Stimulated activated CD4-positive, alpha-beta T cell treated with anti-CD3 and anti-CD28 coated beads, Interleukin-15, amount 100 ng/mL, for 48 hours (primary cell): ENCODE results near the gene FAM107B.
"Not testable (repeated sequence)": the region's sequence is repeated elsewhere in the genome, so short reads cannot be mapped to it uniquely, and the experiment has no call there.

Experiments
- DNase-seq, 2 donors: peaks; one replicate each; pipeline ENCODE4 v3.0.0-alpha.2; 2020; ENCODE audit warnings: low read depth in 2 of 2

FAM107B gene

DNA sequence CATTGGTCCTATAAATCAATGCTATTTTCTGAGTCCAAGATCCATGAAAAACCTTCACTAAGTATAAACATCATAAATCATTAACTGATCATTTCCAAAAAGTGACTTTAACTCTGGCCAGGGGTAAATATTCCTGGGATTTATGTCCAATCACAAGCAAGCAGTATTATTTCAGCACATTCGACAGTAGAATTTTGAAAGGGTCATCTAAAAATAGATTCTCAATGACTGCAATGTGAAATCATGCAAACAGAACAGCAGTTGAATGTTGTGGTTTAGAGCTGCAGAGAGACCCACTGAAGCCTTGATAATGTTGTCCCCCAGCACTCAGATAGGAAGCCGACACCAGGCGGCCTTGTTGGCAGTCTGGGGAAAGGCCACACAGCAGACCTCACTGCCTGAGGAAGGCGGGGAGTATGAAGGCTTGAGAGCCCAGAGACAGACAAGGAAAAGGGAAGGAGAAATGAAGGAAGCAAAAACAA is 38.1 kb downstream of the FAM107B start:
- no peak for DNase-seq

DNA sequence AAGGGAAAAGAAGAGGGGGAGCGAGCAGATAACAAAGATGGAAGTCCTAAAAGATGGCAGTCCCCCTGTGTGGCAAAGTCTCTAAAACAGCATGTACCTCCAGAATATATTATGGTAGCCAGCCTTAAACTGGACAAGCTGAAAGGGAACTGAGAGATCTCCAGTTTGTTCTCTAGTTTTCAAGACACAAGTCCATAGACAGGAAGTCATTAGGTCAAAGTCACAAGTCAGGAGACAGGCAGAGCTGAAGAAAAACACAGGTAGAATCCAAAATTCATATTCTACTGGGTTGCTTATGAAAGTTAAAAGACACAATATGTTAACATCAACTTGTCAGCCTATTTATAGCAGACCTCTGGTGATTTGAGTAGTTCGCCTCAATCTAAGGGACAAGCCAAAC is 38.7 kb downstream of the FAM107B start:
- DNase-seq: no peak

DNA sequence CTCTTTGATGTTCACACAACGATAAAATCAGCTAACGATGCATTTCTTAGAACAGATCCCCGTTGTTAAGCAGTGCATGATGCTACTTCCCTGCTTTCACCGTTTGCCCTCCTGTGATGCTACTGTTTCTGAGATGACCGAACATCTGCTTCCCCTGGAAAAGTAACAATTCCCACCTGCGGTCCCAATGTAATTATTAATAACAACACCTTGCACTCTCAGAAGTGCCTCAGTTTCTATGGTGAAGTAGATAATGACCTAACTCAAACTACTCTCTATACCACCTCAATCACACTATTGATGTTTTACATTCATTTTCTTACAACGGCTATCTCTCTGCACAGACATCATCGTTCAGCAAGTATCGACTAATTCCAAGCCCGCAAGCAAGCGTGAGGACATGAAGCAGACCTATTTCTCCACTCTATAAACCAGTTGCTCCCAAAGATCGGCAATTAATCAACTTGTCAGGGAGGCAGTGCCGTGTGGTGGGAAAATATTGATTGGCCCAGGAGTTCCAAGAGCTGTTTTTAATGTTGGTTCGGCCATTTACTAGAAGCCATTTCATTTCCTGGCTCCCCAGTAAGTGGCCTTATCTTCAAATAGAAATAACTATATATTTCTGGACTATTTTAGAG is 42.7 kb downstream of the FAM107B start:
- no peak for DNase-seq

DNA sequence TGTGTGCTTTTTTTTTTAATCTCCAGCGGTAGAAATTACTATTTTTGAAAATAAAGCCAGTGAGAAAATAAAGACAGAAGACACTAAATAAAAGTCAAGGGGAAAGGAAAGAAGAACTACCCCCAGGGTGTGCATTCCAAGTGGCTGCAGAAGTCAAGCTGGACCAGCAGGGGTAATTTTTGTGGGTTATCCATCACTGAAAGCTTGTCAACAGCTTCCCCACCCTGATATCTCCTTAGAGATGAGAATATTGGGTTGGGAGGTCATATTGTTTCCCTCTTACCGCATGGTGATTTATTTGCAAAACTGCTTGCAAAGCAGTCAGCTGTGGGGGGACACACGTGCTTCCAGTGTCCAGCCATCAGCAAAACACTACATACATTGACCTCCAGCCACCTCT is 46.4 kb downstream of the FAM107B start:
- DNase-seq: no peak

DNA sequence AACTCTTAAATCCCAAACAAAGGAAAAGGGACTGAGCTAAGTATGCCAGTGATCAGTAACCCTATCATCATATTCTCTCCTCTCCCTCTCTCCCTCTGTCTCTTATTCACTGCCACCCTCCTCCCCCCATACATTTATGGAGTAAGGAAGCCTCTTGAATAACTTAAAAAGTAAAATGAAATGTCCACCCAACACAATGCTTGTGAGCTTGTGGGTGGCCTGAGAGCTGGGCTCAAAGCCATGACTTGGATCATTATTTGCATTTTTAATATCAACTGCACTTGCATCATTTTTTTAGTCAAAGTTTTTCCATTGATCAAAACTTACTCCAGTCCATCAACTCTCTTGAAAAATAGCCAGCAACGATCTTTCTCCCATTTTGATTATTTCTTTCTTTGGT is 46.8 kb downstream of the FAM107B start:
- DNase-seq: no peak

DNA sequence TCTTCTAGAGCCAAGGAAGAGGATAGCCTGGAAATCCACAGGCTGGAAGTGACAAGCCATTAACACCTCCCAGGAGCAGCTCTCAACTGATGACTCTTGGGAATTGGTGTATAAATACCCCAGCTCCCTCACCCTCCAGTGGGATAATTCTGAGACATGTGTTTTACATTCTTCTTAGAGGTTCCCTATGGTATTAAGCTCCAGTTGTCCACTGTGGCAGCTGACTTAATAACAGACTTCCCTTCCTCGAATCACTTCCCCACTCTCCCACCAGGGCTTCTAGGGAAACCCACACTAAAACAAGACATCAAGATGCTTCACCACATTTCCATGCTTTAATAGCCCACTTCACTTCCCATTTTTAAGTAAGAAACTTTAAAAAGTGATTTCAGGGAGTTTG is 47.2 kb downstream of the FAM107B start:
- no peak for DNase-seq

DNA sequence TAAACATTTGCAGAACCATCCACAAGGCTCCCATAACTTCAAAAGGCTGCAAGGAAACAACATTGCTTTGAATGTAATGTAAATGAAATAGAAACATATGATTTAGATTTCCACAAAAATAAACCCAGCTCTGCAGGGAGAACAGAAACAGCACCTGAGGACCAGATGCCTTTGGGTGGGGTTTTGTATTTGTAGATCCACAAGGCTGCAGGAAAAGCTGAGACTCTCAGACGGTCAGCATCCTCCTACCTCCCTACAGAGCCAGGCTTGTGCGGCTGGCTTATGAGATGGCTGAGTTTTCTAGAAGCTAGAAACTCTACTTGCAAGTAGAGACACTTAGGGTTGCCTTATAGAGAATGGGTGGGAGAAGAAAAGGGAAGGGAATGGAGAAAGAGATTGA is 49.8 kb downstream of the FAM107B start:
- DNase-seq: no peak

DNA sequence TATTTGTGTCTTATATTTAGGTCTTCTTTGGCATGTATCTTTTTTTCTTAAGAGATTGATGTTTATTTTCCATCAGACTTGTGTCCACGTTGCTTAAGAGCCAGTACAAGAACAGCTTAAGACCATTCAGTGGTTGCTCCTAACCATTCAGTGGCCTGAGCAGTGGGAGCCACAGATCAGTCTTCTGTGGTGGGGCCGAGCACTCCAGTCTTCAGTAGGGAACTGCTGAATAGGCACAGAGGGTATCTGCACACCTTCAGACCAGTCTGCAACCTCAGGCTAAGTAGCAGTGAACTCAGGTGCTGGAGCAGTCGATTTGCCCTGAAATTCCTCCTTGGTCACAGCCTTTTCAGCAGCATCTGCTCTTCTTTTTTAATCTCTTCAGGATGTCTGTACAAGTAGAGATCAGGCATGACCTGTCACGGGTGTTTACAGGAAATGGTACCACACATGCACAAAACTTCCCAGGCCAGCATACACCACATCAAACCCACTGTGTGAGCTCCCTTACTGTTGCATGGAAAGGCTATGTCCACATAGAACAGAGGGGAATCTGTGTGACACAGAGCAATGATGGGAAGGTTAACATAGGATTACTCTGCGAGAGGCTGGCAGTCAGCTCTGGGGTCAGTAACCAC is 51.5 kb downstream of the FAM107B start:
- no peak for DNase-seq

DNA sequence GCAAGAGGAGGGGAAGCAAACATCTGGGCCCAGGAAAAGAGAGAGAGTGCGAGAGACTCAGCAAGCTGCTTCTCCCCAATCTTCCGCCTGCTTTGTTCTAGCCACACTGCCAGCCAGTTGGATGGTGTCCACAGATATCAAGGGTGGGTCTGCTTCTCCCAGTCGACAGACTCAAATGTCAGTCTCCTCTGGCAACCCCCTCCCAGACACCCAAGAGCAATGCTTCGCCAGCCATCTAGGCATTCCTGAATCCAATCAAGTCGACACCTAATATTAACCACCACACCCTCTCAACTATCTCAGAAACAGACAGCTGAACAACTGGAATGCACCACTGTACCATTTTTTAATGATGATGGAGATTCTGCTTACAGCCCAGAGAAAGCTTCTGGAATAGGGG is 57.1 kb downstream of the FAM107B start:
- no peak for DNase-seq

DNA sequence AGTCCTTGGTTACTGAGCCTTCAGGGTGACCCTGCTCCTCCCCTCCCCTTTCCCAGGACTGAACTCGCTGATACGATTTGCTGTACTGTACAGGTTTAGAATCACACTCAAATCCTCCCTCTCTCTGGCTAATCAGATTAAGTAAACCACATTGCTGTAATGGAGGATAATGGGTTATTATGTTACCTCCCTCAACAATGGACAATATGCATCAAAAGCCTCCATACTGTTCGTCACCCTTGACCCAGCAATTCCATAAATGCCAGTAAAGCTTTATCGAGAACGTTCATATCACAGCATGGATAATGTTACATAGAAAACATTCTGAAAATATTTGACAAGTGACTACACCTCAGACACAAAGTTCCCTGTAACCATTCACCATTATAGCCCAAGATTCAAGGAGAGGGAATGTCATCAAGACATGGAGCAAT is 61.7 kb downstream of the FAM107B start:
- DNase-seq: no peak

DNA sequence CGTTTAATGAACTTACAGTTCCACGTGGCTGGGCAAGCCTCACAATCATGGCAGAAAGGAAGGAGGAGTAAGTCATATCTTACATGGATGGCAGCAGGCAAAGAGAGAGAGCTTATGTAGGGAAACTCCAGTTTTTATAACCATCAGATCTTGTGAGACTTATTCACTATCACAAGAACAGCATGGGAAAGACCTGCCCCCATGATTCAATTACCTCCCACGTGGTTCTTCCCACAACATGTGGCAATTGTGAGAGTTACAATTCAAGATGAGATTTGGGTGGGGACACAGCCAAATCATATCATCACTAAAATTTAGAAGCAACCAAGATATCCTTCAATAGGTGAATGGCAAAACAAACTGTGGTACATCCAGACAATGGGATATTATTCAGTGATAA is 65.4 kb downstream of the FAM107B start:
- DNase-seq: not testable (repeated sequence)

DNA sequence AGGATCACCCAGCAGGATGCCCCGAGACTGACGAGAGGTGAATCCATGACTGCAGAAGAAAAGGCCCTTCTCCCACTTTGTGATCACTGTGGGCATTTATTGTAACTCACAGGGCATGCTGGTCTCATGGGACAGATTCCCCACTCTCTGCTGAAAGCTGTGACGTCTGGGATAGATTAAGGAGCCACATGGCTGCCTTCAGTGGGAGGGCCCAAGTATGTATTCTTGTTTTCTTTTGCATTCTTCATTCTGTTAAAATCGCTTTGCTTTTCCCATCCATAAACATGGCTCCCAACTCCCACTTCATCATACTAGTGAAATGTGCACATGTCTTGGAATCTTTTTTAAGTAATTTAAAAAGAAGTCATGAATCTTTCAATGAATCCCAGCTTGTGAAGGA is 67.2 kb downstream of the FAM107B start:
- no peak for DNase-seq

DNA sequence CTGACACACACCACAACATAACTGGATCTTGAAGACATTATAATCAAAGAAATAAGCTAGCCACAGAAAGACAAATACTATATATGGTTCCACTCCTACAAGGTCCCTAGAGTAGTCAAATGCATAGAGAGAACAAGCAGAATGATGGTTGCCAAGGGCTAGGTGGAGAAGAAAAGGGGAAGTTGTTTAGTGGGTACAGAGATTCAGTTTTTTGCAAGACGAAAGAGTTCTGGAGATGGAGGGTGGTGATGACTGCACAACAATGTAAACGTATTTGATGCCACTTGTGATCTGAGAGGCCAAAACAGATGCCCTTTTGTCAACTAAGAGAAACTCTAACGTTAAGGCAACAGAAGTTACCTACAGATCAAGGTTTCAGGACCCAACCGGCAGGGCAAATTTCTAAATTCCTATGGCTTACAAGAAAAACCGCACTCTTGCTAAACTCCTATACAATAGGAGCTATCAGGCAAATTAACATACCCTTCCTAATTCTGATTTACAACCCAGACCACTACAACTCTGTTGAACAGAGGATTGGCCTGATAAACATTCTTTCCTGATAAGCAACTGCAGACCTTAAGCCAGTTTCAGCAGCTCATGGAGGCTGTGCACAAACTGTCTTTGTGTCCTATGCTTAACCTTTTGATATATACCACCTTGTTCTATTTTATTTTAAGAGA is 69.0 kb downstream of the FAM107B start:
- DNase-seq: no peak

DNA sequence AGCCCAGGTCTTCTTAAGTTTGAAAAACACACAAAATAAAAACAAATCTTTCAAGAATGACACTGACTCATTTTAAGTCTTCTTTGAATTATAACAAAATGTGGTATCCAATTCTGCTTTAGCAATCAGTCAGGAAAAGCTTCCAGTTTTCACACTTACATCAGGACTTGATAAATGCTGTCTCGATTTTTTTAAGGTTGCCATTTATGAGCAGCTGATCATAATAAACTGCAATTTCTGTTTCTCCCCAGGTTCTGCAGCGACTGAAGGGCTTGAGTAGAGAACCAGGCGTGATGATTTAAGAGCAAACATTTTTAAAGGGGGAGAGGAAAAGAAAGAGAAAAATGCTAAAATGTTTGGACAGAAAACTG is 71.1 kb downstream of the FAM107B start:
- DNase-seq: no peak

DNA sequence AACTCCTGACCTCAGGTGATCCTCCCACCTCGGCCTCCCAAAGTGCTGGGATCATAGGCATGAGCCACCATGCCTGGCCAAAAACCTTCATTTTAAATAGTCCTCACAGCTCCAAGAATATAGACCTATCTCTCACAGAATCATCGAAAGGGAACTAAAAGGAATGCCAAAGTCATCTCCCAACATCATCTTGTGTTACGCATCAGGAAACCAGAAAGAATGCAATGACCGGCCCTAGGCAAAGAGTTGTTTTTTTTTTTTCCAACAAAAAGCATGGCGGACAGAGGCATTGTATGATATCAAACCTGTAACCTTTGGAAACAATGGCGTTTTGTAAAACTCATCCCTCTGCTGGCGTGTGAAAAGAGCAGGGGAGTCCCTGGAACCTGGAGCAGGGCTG is 73.2 kb downstream of the FAM107B start:
- DNase-seq: no peak

DNA sequence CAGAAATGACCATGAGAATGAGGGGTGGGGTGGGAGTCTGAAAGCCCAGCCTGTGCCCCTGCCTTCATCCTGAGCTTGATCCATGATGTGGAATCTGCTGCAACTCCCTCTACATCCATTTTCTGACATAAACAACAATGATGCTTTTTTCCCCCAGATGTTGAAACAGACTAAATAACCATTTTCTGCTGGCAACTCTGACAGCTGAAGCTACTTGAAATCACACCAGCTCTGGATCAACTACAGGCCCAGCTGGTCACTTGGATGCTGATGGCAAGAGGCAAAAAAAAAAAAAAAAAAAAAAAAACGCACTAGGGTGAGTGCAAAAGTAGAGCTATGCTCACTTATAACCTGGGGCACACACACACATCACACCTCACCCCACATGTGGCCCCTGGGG is 74.2 kb downstream of the FAM107B start:
- DNase-seq: no peak

DNA sequence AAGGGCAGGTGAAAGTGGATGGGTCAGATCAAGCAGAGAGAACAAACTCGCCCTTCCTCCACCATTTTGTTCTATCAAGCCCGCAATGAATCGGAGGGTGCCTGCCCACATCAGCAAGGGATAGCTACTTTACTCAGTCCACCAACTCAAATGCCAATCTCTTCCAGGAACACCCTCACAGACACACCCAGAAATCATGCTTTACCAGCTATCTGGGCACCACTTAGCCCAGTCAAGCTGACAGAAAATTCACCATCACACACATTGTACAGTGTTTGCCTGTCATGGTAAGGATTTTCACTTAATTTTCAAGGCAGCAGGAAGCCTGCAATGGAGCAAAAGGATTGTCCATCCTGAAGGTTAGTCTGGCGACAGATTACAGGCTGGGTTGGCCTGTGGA is 75.2 kb downstream of the FAM107B start:
- DNase-seq: no peak

DNA sequence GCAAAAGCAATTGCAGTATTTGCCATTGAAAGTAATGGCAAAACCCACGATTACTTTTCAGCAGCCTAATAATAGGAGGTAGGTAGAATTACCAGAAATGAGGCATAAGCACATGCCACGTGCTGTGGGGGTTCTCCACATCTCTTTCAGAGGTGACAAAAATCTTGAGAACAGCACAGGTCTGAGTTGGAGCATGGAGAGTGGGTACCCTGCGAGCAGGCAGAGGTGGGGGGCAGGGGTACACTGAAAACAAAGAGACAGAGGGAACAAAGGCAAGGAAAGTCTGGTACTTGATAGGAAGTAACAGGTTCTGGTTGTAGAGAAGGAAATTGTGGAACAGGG is 75.9 kb downstream of the FAM107B start:
- no peak for DNase-seq

DNA sequence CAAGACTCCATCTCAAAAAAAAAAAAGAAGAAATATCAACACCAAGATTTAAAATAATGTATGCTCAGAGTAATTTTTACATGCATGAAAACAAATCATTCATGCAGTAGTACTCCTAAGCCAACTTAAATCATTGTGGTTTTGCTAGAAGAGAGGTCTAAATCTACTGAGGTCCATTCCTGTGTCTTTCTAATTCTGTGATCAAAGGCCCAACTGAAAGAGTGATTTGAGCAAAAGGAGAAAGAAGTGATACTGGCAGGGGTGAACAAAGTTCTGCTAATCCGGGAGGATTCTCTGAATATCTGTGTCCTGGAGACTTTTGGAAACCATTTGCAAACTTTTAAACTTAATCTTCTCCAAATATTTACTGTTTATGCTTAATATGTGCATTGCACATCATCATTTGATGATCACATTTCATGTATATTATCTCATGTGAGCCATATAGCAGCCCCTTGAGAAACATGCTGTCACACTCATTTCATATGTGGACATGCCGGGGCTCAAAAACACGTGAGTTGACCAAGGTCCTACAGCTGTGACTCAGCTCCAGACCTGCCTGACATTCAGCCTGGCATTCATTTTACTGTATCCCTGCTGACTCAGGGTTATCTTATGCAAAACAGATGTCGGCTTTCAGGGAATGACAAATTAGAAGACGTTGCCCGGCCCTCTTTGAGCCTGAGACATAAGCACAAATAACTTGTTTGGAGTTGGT is 76.4 kb downstream of the FAM107B start:
- no peak for DNase-seq

DNA sequence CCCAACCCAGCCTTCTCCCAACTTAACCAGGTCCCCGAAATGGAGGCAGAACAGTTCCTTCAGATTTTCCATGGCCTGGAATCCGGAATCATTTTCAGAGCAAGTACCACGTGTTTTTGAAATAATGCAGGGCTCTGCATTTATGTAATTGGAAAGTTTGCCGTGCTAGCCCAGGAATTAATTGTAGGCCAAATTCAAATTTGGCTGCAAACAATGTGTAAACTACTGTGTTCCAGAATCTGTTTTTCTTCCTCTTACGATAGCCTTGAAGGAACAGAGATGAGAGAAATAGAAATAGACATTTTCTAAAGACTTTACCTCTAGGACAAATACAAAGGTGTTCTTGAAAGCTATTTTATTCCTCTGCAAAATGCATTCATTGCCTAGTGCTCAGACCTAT is 77.4 kb downstream of the FAM107B start:
- DNase-seq: no peak

DNA sequence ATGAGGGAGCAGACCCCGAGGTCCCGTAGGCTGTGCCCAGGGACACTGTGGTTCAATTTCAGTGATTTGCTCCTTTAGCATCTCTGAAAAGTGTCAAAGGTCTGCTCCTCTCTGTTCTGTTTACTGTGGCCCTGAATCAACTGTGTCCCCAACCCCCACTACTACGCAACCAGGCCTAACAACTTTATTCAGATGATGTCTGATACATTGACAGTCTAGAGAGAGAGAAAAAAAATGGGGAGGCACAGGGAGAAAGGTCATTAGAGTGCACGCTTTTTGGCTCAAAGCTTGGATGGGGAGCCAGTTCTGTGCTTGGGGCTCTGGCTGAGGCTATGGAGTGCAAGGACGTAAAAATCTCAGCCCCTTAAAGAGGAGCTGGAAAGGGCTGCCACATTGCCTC is 77.9 kb downstream of the FAM107B start:
- DNase-seq: no peak

DNA sequence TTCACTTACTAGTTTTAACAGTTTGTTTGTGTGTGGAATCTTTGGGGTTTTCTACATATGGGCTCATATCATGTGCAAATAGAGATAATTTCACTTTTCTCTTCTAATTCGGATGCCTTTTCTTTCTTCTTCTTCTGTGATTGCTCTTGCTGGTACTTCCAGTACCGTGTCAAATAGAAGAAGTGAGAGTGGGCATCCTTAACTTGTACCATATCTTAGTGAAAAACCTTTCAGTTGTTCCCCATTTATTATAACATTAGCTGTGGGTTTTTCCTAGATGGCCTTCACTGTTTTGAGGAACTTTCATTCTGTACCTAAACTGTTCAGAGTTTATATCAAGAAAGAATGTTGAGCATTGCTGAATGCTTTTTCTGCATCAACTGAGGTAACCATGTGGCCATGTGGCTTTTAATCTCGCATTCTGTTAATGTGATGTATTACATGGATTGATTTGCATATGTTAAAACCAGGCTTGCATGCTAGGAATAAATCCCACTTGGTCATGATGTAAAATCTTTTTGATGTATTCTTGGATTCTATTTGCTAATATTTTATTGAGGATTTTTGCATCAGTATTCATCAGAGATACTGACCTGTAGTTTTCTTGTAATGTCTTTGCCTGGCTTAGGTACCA is 78.7 kb downstream of the FAM107B start:
- DNase-seq: no peak
